D721Med (cell line): ENCODE results near the gene EGFL7.

ENCODE experiments used
- DNase-seq: peaks from one replicate; pipeline ENCODE4 v3.0.0; 2011; ENCODE audit warnings: low spot score; ENCODE audit not compliant: insufficient read length
- FAIRE-seq: peaks from 2 replicates; lab custom pipeline; 2011; peaks lifted over from hg19 to GRCh38; lab: Jason Lieb, UNC
- TF ChIP-seq, protein P1 (sequence below): IDR thresholded peaks from 2 replicates; pipeline ENCODE4 v1.5.1; 2012; ENCODE audit warnings: mild to moderate bottlenecking, control low read depth; ENCODE audit not compliant: insufficient read depth; ENCODE audit errors: missing control alignments

The EGFL7 gene

DNA sequence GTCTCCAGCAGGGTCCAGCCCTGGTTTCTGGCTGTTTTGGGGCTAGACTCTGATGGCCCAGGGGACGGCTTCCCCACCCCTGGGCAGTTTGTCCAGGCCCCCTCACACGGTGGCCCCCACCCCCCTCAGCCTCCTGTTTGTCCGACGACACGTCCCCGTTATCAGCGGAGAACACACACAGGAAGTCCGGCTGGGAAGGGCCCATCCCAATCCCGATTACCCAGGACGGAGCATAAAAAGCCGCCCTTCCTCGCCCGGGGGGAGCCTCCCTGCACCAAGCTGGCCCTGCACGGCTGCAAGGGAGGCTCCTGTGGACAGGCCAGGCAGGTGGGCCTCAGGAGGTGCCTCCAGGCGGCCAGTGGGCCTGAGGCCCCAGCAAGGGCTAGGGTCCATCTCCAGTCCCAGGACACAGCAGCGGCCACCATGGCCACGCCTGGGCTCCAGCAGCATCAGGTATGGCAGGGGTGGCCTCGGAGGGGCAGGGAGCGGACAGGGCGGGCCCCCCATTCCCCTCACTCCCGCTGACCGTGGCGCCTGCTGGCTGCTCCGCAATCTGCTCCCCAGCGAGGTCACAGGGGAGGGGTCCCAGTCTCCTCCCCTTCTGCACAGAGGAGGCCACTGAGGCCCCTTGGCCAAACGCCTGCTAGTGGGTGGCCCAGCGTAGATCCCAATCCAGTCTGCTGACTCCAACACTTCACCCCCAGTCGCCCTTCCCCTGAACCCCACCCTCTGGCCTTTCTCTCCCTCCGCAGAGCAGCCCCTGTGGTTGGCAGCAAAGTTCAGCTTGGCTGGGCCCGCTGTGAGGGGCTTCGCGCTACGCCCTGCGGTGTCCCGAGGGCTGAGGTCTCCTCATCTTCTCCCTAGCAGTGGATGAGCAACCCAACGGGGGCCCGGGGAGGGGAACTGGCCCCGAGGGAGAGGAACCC lies at the start of gene EGFL7:
Gene EGFL7, plus strand, starts transcription at position 261 of the 926 bp plus-strand sequence. CDS start 5,367 bp downstream, outside the sequence.
- DNase-seq: no peak
- TF ChIP-seq, protein P1, sequence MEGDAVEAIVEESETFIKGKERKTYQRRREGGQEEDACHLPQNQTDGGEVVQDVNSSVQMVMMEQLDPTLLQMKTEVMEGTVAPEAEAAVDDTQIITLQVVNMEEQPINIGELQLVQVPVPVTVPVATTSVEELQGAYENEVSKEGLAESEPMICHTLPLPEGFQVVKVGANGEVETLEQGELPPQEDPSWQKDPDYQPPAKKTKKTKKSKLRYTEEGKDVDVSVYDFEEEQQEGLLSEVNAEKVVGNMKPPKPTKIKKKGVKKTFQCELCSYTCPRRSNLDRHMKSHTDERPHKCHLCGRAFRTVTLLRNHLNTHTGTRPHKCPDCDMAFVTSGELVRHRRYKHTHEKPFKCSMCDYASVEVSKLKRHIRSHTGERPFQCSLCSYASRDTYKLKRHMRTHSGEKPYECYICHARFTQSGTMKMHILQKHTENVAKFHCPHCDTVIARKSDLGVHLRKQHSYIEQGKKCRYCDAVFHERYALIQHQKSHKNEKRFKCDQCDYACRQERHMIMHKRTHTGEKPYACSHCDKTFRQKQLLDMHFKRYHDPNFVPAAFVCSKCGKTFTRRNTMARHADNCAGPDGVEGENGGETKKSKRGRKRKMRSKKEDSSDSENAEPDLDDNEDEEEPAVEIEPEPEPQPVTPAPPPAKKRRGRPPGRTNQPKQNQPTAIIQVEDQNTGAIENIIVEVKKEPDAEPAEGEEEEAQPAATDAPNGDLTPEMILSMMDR: no peak
- FAIRE-seq: no peak

GRCh38 chr9:136613824-136614371 lies 48.8 kb upstream of the EGFL7 start:
- DNase-seq: no peak
- TF ChIP-seq, protein P1: no peak
- FAIRE-seq: no peak

DNA sequence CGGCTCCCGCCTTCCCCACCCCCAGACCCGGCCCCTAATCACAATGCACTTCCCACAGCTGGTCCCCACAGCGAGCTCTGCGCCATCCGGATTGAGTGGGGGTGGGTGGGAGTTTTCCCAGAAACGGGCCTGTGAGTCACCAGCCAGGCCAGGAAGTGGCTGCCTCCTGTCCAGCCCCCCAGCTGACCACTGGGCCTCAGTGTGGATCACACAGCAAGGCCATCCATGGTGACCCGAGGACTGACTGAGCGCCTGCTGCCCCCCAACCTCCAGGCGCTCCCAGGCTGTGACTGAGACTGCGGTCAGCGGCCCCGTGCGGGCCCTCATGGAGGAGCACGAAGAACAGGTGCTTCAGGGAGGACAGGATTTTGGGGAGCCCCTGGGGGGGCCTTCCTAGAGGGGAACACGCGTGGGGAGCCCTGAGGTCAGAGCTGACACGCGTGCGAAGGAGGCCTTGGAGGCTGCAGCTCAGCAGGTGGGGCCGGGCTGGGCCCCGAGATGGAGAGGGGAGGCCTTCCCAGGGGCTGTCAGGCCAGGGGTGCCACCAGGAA lies 48.3 kb upstream of the EGFL7 start:
- FAIRE-seq (no peak), DNase-seq (no peak)
- TF ChIP-seq, protein P1: no peak

DNA sequence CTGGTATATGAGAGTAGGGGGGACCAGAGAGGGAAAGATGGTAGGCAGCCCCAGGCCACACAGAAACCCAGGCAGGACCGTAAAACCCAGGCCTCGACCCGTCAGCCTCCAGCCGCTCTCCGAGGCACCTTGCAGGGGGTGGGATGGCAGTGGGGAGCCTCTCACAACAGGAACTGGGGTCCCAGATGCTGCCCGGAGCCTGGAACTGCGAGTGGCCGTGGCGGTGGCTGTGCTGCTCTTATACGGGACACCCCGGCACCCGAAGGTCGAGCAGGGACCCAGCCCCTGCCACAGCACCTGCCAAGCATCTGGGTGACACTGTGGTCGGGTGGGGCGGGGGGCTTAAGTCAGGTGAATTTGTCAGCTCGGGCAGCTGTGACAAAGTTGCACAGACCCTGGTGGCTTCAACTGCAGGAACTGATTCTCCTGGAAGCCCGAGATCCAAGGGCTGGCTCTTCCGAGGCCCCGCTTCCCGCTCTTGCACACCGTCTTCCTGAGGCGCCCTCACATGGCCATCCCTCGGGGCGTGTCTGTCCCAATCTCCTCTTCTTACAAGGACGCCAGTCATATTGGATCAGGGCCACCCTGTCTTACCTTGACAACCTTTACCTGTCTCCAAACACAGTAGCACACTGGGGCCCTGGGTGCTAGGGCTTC lies 47.6 kb upstream of the EGFL7 start:
- DNase-seq (no peak), FAIRE-seq (no peak)
- TF ChIP-seq, protein P1: peak; percentile 9

DNA sequence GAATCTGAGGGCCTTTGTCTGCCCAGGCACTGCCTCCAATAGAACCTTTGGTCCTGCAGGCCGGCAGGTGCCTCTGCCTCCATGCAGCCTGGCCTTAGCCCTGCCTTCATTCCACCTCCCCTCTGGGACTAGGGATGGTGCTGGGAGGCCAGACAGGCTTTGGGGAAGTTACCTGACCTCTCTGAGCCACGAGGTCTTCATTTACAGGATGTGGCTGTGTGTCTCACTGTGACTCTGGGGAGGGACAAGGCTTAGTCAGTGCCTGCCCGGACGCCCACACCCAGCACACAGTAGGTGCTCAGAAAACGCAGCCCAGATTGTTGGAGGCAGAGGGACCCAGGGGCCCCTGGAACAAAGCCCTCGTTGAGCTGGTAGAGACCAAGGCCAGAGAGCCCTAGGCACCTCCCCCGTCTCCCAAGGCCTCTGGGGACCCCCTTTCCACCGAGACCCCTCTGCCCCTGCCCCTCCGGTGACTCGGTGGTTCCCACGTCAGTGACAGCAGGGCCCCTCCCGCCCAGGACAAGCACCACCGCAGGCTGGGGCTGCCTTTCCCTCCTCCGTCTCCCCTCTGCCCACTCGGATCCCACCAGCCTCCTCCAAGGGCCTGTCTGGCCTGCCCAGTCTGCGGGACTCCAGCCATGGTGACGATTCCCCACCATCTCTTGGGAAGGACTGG lies 46.9 kb upstream of the EGFL7 start:
- TF ChIP-seq, protein P1: no peak
- no peak for FAIRE-seq
- no peak for DNase-seq

DNA sequence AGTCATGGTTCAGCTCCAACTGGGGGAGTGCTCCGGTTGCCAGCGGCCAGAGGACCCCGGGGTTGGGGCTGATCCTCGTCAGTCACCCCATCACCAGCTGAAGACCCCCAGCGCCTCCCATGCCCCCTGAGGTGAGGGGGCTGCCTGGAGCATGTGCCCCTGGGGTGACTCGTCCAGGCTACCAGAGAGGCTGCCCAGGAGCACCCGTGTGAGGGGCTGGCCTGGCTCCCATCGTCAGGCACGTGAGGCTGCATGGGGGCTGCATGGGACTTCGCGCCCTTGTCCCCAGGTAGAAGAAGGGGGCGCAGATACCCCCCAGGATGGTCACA lies 46.4 kb upstream of the EGFL7 start:
- DNase-seq (no peak), FAIRE-seq (no peak)
- TF ChIP-seq, protein P1: no peak
